ENCODE results near the gene VSIR.

- no peak for TF ChIP-seq CTCF (IDR thresholded peaks at IDR 0.05)
- no peak for TF ChIP-seq POLR2A (IDR thresholded peaks at IDR 0.05)
These were observed 35.5 kb downstream of the VSIR start for GRCh38 chr10:71737834-71738197.

Data from transverse colon (tissue), 3 donors.